GM18867 (cell line): ENCODE results near the gene LRP4.

Source experiments
- ATAC-seq: cut with Tn5 transposase; IDR thresholded peaks from one replicate; pipeline ENCODE4 v1.9.1; 2021; ENCODE audit warnings: mild to moderate bottlenecking, moderate library complexity; ENCODE audit not compliant: unreplicated experiment

LRP4 gene

DNA sequence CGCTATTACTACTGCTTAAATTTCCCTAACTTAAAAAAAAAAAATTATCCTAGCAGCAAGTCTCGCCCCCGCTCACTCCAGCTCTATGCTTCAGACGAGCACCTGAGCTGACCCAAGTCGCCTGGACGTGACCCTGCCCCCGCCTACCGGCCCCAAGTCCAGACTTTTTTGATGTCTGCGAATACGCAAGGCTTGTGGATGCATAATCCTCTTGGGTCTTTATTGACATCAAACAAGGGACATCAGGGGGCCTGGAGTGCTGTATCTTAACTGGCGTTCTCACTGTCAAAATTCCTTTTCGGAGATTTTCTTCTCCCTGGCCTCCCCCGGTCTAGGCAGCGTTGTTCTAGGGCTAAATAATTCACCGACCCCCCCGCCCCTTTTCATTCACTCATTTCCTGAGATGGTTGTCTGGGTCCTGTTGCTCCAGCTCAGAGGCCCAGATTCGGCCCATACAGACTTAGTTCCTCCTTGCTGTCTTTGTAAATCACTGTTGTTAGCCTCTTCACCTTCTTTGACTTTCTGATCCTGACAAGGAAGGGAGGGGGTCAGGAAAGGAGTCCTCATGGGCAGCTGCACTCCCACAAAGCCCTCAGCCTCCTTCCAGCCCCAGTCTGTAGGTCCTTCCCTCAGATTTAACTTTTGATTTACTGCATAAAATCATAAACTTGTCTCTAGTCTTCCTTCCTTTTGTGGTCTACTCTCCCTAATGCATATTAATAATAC is 601 bp upstream of the LRP4 start:
- ATAC-seq: no peak

DNA sequence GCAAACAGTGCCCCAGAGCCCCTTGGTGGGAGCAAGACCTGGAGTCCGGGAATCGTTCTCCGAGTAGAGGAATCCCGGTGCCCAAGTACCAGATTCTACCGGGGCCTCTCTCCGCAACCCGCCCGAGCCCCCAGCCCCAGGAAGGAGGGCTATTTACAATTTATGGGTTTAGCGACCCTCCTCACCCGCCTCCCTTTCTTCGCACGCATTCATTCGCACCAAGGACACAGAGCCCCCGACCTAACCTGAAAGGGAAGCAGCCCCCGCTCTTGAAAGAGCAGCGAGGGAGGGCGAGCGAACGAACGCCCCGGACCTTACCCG is 628 bp downstream of the LRP4 start:
- ATAC-seq: no peak

DNA sequence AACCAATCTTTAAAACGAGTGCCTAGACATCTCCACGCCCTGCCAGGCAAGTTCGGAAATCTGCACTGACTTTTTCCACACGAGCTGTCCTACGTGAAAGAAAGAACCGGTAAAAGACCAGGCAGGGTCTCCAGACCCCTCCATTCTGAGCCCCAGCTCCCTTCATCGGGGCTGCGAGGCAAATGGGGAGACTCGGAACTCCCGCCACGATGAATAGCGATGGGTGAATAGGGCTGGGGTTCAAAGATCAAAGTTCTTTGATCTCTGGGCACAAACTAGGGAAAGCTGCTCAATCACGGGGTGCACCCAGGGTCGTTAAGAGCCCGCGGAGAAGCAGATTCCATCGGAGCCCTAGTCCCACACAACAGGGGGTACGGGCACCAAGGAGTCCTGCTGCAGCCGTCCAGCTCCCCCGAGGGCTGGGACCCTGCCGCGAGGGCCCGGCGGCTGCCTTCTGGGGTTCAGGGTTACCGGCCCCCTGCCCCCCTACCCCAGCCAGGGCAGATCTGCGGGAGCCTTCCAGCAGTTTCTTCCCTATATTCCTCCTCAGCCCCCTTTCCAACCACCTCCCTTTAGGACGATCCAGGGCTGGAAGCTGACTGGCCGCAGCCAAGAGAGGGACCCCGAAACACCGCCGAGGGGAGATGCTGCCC is 1.1 kb downstream of the LRP4 start:
- ATAC-seq: no peak

DNA sequence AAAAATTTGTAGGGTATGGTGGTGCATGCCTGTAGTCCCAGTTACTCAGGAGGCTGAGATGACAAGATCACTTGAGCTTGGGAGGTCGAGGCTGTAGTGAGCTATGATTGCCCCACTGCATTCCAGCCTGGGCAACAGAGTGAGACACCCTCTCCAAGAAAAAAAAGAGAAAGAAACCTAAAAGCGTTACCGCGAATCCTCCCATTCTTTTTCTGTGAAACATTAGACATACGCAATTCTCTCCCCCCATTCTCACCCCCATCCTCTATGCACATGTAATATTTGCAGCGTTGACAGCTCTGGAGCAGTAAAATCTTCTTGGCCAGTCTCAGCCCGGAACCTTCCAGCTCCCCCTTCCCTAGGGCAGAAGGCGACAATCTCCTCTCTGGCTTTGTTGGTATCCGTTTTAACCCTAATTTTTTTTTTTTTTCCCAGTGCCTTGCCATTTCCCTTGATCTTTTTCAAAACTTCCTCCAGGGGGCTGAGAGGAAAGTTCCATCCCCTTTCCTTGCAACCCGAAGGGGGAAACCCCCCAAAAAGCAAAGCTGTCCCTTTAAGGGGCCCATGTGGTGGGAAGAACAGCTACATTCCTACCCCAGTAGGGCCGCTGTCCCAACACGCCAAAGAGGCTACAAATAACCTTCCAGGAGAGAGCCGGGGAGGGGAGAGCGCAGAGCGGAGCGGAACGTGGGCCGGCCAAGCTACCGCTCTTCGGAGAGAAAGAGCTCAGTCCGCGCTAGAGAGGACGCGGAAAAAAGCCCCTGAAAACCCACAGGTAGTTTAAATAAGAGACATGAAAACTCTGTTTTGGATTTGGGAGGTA is 1.9 kb downstream of the LRP4 start:
- no peak for ATAC-seq

DNA sequence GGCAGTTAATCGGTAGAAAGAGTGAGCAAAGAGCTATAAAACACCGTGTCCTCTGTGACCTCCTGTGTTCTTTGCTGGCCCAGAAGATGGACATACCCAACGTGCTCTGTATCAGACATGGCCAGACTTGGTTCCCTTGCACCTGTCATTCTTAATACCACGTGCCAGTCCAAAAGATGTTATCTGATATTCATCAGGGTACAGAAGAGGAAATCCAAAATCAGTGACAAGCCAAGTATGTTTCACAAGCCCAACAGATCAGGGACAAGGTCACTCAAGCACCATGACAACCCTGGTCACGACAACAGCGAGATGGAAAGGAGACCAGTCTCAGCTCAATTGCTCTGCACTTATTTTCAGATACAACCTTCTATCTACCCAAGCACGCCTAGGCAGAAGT is 3.4 kb downstream of the LRP4 start:
- ATAC-seq: no peak

DNA sequence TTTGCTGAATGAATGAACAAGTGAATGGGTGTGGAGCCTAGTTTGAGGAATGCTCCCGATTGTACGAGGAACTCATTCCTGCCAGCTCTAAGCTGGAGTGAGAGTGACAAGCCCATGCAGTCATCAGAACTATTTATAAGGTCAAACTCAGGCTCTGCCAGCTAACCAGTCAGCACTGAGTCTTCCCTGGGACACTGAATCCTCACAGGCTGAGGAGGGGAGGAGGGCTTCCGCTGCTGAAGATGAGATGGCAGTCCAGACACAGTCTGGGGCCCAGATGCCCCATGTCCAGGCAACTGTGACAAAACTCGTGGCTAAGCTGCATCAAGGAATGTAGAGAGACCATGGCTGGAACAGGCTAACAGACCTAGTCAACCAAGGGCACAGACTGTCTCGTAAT is 4.0 kb downstream of the LRP4 start:
- ATAC-seq: no peak

DNA sequence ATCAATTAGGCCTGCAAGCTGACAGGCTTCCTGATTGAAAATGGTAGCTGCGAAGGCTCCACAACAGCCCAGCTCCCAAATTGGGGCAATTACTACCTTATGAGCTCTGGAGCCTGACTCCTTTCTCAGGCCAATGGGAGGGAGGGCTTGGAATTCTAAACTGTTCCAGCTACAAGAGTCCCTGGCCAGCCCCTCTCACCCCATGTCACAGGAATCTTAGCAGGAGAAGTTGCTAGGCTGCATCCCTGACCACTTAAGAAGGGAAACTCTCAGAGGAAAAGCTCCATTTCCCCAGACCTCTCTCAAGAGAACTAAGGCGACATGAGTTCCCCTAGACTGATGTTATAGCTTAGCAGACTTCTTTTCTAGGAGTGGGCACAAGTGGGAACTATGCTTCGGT is 4.9 kb downstream of the LRP4 start:
- no peak for ATAC-seq

DNA sequence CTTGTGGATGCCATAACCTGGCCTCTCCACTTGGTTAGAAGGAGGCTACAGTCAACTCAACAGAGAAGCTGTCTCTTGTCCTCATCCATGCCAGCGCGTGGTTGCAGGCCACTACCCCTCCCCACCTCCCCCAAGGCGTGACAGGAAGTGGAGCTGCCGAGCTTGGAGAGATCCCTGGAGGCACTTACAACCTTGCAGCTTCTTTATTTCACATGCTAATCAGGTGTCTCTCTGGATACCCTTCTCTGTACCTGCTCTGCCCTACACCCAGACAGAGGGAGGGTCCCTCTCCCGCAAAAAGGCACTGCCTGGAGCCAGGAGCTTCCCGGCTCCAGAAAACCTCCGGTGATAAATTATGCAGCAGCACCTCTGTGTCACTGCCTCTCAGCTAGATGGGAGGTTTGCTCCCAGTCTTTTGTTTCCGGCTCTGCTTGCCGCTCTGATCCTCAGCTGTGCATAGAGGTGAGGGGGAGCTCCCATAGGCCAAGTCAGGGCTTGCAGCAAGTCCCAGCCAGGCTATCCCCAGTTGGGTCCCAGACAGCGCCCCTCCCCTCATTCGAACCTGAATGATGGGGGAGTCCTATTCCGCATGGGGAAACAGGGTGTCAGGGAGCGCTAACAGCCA is 5.7 kb downstream of the LRP4 start:
- ATAC-seq: no peak

DNA sequence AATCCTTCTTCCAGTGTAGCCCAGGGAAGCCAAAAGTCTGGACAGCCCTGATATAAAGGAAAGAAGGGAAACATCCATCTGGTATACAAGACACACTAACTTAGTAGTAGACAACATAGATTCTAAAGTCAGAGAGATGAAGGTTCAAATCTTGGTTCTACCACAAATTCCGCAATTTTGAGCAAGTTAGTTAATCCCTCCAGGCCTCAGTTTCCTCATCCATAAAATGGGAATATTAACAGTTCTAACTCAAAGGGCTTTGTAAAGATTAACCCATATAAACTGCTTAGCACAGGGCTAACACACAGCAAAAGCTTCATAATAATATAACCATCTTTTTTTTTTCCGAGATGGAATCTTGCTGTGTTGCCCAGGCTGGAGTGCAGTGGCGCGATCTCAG is 10.7 kb downstream of the LRP4 start:
- no peak for ATAC-seq

DNA sequence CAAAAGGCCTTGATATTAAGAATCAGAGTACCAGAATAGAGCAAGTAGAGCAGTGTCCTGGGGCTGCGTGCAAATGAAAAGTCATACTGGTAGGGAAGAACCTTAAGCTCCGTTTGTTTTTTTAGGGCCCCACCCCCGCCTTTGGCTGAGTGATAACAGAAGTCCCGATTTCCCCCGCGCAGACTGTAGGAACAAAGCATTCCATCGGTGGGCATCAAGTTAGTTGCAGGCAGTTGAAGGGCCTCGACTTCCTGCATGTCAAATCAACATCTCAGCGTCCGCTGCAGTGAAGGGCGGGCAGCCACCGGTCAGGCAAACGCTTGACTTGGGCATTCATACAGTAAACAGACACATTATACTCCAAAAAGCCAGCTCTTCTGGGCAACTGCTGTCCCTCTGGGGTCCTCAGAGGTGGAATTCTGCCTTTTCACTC is 11.7 kb downstream of the LRP4 start:
- no peak for ATAC-seq

DNA sequence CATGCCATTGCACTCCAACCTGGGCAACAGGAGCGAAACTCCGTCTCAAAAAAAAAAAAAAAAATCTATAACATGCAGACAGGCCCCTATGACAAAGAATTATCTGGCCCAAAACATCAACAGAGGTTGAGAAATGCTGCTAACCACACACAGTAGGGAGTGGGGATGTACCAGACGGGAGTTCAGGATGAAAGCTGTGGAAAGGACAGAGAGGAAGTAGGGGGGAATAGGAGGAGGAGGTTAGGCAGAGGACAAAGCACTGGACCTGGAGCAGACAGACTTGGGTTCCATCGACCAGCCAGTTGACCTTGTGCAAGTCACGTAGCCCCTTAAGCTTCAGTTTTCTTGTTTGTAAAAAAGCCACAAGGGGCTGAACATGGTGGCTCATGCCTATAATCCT is 12.5 kb downstream of the LRP4 start:
- ATAC-seq: no peak

DNA sequence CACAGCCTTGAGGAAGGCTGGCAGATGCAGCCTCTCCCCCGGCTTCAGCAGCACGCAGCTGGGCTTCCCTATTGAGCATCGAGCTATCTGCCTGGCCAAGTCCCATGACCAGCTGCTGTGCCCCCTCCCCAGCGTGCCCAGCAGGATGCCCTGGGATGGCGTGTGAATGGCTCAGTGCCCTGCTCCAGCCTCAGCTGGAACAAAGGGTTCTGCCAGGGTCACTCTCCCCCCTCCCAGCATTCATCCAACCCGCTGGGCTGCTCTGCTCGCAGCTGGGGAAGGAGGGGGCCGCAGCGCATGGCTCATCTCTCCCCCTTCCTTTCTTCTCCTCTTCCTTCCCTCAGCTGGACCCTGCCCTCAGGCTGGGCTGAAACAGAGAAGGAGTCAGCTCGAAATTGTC is 14.5 kb downstream of the LRP4 start:
- no peak for ATAC-seq

DNA sequence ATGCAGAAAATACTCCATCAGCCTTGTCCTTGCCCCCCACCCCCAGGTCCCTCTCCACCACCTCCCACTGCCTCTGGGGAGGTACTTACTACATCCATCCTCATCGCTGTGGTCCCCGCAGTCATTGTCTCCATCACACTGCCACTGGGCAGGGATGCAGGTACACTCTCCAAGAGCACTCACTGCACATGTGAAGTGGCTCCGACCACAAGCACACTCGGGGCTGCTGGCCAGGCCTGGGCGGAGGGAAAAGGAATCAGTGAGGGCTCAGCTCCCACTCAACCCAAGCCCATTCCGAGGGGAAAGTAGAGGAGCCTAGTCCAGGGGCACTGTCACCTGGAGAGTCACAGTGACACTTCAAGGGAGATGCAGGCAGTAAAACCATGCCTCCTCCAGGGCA is 15.7 kb downstream of the LRP4 start:
- ATAC-seq: no peak

DNA sequence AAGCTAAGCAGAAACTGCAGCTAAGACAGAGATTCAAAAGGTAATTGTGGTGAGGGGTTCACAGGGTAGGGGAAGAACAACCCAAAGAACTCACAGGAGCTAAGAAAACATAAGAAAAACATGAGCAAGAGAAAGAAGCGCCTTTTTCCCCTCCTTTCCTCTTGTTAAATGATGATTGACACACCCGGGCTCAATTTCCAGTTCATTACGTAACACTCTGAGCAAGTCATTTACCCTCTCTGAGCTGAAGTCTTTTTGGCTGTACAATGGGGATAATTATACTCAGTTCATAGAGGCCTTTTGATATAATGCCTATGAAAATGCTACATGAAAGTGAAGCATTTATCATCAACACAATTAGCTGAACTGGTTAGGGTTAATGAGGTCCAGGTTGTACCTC is 17.2 kb downstream of the LRP4 start:
- ATAC-seq: no peak

DNA sequence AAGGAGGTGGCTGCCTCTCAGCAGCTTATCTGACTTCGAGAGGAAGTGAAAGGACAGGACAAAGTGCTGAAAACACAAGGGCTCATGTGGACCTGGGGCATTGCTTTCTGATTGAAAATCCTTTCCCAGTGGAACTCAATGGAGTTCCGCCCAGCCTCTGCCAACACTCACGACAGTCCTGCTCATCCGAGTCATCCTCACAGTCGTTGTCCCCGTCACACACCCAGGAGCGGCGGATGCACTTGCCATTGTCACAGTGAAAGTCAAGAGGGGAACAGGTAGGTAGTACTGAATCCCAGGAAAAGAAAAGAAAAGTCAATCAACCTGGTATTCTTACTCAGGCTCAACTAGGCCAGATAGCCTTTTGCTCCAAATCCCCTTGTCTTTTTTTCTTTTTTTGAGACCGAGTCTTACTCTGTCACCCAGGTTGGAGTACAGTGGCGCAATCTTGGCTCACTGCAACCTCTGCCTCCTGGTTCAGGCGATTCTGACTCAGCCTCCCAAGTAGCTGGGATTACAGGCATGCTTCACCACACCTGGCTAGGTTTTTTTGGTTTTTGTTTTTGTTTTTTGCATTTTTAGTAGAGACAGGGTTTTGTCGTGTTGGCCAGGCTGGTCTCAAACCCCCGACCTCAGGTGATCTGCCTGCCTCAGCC is 18.1 kb downstream of the LRP4 start:
- no peak for ATAC-seq

DNA sequence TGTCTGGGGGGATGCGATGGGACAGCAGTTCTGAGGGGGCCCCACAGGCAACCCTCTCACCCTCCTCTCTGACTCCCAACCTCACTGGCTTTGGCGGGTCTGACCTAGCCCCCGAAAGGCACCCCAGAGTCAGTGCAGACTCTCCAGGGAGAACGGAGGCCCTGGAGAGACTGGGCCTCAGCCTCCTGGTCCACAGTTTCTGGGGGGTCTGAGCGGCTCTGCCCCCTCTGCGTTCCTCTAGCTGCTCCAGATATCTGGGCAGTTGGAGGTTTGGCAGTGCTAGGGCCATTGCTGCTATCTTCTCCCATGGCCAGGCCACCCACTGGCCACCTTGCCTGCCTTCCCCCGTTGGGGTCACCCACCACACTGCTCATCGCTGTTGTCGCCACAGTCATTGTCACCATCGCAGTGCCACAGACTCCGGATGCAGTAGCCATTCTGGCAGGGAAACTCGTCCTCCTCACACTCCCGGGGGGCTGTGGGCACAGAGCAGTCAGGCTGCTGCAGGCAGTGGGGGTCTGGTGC is 18.8 kb downstream of the LRP4 start:
- ATAC-seq: no peak

DNA sequence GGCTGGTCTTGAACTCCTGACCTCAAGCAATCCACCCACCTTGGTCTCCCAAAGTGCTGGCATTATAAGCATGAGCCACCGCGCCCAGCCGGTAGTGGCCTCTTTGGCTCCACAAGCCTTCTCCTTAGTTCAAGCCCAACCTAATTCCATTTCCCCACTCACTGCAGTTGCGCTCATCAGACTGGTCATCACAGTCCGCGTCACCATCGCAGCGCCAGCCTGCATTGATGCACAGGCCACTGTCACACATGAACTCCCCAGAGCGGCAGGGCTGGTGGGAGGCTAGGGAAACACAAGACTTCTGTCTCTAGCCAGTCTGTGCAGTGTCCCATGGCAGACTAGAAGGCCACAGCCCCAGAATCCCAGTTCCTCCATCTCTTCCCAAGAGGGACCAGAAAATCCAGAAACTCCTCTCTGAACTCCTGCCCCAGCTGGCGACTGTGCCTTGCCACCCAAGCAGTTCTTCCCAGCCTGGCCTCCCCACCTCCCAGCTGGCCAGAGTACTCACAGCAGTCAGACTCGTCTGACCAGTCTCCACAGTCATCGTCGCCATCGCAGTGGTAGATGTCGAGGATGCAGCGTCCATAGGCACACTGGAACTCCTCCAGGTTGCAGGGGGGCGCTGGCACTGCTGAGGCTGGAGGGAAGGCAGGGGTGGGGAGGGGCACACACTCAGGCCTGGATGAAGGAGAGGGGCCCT is 19.8 kb downstream of the LRP4 start:
- no peak for ATAC-seq

DNA sequence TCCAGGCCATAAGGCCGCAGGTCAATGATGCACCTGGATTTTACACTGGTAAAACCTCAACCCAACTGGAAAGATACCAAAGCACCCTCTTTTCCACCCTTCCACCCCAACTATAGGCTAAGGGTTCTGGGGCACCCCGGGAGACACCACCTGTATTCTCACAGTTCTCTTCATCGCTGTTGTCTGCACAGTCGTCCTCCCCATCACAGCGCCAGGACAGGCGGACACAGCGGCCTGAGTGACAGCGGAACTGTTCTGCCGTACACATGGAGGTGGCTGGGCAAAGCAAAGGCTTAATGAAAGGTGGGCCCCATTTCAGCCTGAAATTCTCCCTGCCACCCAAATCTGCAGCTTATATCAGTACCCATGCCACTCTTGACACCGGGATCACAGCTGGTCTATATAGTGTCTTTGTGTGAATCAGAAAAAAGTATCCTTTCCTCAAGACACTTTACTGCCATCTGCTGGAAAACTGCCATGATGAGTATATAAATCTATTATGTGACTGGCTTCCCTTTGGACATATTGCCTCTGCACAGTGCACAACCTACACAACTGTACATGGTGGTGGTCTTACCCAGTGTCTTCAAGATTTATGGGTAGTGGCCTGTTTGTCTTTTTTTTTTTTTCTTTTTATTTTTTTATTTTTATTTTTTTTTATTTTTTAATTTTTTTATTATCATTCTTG is 21.5 kb downstream of the LRP4 start:
- no peak for ATAC-seq

DNA sequence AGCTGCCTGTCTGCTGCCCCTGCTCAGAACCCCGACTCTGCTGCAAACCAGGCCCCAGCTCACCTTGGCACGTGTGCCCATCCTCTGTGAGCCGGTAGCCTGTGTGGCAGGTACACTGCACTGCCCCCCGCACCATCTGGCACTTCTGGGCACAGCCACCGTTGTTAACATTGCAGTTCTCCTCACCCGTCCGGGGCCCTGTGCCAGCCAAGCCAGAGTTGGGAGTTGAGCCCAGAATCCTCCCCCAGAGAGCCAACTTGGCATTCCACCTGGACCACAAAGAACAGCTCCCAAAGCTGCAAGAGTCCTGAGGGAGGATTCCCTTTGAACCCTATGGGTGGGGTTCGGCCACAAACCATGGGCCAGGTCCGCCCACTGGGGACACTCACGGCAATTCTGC is 22.5 kb downstream of the LRP4 start:
- no peak for ATAC-seq

DNA sequence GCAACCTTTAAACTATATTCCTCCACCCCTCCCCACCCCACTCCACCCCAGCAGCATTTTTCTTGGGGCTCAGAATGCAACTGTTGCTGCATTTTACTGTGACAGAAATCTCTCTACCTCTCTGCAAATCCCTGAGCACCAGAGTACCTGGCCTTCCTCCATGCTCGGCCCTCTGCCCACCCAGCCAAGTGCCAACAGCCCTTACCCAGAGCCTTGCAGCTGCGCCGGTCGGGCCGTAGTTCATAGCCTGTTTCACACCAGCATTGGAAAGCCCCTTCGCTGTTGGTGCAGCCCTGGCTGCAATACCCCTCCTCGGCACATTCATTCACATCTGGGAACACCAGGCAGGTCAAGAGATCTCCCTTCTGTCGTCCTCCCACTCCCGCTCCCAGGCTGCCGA is 23.4 kb downstream of the LRP4 start:
- ATAC-seq: no peak
